GM19240 (cell line): ENCODE measurements around the gene SORBS2.
"Not testable (repeated sequence)": the region's sequence is repeated elsewhere in the genome, so short reads cannot be mapped to it uniquely, and the experiment has no call there.

Source experiments
- DNase-seq: peaks from one replicate; pipeline ENCODE4 v3.0.0; 2011; ENCODE audit warnings: low spot score; ENCODE audit not compliant: insufficient read length

SORBS2 gene

DNA sequence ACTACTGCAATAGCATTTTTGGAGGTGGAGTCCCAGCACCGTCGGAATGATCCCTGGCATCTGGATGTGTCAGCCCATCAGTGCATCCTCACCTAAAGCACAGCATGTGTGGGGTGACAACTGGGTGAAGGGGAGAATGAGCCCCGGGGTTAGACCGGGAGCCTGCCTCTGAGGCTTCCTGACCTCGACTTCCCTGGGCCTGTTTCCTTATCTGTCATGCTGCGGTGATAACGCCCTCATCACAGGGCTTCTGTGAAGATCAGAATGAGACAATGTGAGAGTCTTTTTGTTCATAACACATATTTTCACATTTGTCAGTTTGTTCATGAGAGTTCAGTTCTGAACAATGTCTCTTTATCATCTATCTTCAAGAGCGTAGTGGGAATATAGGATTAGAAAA lies 245.6 kb downstream of the SORBS2 start:
- no peak for DNase-seq

DNA sequence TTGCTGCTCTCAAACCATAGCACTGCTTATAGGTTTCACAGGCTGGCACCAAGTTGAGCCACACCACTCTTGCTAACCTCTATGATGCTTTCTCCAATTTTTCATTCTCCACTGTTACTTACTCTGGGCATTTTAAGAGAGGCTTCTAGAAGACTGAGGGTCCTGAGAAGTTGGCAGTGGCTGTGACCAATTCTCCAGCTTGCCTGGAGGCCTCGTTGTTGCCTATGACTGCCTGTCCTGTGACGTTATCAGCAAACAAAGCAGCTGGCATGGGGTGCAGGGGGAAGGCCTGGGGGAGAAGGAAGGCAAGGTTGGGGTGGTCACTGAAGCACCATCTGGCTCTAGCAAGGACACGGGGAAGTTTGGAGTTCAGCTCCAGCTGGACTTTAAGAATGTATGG lies 246.3 kb downstream of the SORBS2 start:
- no peak for DNase-seq

DNA sequence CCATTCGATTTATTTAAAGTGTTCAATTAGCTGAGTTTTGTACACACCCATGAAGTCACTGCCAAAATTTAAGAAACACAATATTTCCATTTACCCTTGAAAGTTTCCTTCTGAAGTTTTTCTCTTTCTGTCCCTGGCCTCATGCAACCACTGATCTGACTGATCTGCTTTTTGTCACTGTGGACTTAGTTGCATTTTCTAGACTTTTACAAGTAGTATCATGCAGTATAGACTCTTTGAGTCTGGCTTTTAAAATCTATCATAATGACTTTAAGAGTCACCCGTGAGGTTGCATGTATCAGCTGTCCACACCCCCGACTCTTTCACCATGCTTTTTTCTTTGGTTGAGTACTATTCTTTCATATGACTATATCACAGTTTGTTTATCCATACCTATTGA lies 247.6 kb downstream of the SORBS2 start:
- DNase-seq: no peak

DNA sequence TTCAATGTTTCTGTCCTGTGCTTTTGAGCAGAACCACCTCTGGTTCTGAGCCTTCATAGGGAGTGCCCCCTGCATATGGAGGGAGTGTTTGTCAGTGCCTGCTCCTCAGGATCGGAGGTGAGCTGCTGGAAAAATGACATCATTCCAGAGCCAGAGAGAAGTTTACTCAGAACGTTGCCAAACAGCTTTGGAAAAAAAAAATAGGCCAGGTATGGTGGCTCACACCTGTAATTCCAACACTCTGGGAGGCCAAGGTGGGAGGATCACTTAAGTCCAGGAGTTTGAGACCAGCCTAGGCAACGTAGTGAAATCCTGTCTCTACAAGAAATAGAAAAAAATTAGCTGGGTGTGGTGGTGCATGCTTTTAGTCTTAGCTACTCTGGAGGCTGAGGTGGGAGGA lies 249.5 kb downstream of the SORBS2 start:
- DNase-seq: no peak

DNA sequence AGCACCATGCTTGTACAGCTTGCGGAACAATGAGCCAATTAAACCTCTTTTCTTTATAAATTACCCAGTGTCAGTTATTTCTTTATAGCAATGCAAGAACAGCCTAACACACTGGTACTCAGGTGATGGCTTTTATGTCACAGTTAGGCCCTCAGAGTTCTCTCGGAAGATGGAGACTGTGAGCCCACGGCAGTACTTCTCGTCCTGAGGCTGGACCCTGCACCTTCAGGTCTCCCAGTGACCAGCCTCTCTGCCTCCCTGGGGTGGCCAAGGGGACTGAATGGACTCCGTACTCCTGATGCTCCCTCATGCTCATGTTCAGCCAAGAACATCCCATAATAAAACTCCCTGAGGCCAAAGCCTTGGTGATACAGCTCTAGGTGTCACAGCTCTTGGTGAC lies 251.7 kb downstream of the SORBS2 start:
- DNase-seq: no peak

DNA sequence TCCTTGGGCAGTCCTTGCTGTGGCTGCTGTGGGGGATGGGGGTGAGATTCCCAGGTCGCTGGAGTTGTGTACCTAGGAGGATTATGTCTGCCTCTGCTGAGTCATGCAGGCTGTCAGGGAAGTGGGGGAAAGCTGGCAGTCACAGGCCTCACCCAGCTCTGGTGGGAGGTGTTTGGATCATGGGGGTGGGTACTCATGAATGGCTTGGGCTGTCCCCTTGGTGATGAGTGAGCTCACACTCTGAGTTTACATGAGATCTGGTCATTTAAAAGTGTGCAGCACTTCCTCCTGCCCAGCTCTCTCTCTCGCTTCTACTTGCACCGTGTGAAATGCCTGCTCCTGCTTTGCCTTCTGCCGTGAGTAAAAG lies 252.1 kb downstream of the SORBS2 start:
- DNase-seq: no peak

DNA sequence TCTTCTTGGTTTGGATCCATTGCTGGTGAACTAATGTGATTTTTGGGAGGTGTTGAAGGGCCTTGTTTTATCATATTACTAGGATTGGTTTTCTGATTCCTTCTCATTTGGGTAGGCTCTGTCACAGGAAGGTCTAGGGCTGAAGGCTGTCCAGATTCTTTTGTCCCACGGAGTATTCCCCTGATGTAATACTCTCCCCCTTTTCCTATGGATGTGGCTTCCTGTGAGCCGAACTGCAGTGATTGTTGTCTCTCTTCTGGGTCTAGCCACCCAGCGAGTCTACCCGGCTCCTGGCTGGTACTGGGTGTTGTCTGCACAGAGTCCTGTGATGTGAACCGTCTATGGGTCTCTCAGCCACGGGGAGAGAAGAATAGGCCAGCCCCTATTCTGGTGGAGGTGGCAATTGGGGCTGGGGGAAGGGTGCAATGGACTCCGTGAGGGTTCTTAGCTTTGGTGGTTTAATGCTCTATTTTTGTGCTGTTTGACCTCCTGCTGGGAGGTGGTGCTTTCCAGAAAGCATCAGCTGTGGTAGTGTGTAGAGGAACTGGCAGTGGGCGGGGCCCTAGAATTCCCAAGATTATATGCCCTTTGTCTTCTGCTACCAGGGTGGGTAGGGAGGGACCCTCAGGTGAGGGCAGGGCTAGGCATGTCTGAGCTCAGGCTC lies 252.6 kb downstream of the SORBS2 start:
- not testable (repeated sequence) for DNase-seq

DNA sequence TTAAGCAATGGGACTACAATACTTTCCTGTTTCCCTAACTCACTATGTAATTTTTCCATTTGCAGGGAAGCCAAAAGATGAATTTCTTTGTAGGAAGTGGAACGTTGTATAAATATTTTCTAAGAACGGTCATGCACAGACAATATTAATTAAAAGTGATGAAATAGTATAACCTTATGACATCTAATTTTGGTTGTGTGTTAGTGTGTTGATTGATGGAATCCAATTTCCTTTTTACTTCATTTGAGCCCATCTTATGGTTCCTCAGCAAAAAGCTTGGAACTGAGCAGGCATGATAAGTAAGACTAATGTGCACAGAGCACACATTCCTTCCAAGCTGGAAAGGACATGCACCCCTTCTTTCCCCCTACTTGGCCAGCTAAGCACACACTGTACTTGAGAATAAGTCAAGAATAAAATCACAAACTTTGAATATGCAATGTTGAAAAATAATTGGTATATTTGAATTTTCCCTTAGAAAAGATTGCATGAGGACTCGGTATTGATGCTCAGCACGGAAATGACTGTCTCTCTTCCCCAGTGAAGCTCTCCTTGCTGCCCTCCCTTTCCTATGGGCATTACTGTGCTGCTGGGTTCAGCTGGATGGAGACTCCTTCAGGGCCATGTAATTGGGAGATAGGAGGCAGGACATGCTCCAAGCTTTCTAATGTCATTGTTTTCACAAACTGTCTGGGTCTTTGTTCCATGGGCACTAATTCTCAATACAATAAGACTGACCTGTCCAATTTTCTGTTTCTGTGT lies 257.4 kb downstream of the SORBS2 start:
- no peak for DNase-seq

DNA sequence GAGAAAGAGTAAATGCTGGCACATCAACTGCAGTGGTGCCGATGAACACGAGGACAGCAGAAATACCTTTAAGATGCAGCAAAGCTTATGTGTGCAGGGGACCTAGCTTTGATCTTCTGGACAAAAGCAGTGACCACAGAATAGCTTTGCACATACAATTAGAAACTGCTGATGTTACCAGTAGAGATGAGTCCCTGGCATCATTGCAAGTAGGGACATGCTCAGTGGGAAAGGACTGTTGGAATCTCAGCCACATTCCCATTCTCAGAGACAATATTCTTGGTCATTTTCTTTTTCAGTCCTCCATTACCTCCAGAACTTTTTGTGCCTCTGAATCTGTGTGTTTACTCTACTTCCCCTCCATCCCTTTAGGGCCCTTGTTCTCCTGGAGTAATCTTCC lies 259.7 kb downstream of the SORBS2 start:
- no peak for DNase-seq

DNA sequence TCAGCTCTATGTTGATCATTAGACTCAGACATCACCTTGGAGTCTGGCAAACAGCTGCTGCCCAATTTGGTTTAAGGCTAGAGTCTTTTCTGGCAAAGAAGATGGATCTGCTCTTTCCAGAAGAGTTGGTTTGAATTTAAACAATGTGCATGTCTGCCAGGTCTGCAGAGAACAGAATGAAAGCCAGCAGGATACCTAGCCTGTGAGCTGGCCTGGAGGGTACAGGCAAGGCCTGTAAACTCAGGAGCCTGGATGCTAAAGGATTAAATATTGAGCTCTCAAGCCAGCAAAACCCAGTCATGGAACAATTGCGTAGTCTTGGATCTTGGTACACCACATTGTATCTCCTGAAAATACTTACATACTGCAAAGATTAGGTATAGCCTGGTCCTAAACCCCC lies 261.1 kb downstream of the SORBS2 start:
- DNase-seq: no peak

DNA sequence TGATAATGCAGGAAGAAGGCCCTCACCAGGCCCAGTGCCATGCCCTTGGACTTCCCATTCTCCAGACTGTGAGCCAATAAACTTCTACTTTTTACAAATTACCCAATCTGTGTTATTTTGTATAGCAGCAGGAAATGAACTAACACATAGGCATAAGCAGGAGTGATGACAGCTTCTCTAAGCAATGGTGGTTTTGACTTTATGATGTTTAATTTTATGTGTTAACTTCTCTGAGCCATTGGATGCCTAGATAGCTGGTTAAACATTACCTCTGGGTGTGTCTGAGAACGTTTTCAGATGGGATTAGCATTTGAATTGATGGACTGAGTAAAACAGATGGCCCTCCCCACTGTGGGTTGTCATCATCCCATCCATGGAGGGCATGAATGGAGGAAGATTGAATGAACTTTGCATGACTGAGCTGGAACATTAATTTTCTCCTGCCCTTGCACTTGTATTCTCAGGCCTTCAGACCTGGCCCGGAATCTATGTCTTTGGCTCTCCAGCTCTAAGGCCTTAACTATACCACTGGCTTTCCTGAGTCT lies 262.8 kb downstream of the SORBS2 start:
- no peak for DNase-seq

DNA sequence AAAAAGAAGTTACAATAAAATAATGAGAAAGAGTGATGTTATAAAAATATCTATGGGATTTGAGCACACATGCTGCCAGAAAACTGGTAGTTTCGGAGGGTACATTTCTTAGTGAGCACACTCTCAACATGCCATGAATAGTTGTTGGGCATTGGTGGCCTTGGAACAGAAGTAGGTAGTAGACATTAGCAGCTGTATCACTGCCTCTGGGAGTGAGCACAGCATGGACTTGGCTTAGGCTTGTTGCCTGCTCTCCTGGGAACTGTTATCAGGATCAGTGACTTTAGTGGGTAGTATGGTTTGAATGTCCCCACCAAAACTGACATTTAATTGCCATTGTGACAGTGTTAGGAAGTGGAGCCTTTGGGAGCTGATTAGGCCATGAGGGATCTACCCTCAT lies 263.4 kb downstream of the SORBS2 start:
- no peak for DNase-seq

DNA sequence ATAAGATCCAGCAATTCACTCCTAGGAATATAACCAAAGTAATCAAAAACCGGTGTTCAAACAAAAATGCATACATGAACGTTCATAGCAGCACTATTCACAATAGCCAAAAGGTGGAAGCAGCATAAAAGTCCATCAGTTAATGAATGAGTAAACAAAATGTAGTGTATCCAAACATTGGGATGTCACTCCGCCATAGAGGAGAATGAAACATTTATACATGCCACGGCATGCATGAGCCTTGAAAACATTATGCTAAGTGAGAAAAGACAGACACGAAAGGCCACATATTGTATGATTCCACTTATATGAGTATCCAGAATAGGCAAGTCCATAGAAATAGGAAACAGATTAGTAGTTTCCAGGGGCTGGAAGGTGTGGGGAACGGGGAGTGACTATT lies 265.7 kb downstream of the SORBS2 start:
- no peak for DNase-seq

DNA sequence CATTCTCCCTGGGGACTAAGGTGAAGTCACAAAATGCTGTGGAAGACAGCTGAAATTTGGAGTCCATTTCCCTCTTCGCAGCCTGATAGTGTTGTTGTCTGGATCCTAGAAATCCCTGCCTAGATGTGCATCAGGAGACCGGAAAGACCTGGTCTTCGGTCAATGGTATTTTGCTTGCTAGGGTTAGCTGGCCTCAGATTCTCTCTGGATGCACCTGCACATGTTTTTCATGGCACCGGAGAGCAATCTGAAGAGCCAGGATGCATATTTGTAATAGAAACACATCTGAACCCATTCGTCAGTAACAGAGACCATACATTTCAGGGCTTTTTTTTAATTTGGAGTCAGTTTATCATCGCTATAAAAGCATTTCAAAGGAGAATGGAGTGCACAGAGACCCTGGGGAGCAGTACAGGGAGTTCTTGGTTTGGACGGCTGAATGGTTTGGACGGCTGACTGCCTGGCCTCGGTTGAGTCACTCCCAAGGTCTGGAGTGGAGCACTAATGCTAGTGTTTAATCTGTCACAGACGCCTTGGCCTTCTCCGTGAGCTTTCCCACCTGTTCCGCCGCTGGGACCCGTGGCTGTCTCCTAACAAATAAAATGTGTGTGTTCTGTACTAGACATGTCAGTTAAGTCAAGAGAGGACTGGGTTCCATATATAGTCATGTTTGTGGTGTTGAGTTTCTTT lies 269.2 kb downstream of the SORBS2 start:
- DNase-seq: no peak

DNA sequence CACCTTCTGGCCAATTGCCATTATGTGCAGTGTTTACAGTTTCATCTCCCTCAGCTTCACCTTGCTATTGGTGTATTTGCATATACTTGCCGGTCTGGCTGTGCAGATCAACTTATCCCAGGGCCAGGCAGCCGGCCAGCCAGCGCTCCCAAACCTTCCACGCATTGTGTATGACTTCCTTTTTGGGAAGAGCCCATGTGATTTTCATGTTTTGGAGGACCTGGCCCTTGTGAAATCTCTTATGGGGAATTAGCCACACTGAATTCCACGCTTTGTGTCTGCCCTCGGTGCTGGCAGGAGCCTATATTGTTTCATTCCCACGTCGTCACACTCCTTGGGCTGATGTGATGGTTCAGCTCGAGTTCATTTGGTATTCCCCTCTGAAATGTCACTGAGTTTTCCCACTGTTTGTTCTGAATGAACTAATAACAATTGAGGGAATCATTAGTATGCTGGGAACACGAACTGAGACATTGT lies 270.7 kb downstream of the SORBS2 start:
- DNase-seq: no peak

DNA sequence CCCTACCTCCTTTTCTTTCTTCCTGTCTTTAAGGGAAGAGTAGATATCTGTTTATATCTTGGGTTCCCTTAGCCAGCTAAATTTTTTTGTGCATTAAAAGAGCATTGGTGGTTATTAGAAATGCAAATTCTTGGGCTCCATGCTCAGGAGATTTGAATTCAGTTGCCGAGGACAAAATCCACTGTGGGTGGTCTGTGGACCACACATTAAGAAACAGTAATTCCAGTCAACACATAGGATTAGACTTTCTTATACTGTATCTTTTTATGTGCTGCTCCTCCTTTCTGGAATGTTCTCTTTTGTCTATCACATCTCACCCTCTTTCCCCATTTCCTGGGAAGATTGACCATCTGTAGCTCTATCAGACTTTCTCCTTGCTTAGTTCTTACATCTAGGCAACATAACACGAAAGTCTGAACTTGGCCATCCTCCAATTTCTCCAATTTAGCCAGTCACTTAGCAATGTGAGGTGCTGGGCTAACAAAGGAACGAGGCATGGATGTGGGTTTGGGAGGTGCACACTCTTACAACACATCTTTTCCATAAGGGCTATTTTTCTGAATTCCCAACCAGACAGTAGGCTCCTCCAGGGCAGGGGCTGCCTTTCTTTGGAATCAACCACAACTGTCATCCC lies 271.4 kb downstream of the SORBS2 start:
- no peak for DNase-seq

DNA sequence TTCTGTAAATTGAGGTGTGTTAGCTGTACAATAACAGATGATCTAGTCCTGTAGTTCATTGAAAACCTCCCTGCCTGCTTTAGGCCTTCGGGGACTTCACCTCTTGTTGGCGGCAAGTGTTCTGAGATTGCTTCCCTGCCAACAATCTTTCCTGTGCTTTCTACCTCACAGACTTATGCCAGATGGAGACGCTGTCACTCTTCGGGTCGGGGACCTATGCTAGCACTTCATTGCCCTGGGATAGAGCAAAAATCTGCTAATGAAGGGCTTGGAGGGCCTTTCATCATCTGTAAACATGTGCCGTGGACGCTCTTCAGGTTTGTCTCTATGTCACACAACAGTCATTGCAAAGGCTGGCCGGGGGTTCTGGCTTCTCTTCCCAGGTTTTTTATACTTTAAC lies 272.0 kb downstream of the SORBS2 start:
- no peak for DNase-seq

DNA sequence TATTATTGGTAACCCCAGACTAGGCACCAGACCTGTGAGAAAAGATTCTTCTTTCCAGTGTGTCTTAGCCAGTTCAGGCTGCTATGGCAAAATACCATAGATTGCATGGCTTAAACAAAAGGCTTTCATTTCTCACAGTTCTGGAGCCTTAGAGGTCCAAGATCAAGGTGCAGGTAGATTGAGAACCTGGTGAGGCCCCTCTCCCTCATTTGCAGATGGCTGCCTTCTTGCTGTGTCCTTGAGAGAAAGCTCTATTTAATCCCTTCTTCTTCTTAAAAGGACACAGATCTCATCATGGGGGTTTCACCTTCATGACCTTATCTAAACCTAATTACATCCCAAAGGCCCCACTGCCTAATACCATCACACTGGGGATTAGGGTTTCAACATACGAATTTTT lies 273.2 kb downstream of the SORBS2 start:
- DNase-seq: no peak

DNA sequence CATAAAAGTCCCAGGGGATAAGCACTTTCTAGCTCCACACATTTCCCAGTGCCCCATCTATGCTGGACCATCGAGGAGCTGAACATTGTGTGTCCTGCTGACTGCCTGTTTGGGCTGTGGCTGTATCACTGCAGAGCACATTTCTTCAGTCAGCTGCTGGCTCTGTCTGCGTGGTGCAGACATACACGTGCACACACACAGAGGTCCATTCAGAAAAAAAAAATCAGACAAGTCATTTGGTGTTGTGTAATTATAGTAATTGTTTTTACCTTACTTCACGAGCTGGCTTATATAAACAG lies 275.6 kb downstream of the SORBS2 start:
- no peak for DNase-seq

DNA sequence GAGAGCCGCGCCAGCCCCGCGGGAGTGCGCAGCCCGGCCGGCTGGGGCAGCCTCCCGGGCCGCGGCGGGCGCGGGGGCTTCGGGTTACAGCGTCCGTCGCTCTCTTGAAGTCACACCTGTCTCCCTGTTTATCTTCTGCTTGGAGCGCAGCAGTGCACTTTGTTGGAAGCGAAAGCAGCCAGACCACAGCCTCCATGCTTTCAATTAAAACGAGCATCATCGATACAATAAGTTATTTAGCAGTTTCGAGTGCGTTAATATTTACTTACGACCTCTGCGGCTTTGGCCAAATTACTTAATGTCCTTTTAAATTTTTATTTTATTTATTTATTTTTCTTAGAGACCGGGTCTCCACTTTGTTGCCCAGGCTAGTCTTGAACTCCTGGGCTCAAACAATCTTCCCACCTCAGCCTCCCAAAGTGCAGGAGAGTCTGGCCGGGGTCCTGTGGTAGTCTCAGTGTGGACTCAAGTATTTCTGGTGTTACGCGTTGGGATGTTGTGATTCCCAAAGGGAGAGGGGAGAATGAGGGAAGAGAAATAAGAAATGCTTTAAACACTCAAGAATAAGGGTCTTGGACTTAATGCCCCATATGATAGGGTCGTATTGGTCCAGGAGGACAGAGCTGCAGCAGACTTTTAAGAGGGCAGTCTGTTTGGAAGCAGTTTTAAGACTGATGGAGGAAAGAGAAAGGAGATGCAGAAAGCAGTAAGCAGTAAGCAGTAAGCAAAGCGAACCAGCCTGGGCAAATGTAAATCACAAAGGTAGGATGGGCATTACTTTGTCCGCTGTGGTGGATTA lies 276.2 kb downstream of the SORBS2 start:
- DNase-seq: no peak
